Activated CD8-positive, alpha-beta T cell treated with anti-CD3 and anti-CD28 coated beads for 36 hours (primary cell): Measurements from ENCODE around the gene TERF2IP. TPM values are rescaled to one million over a fixed set of nuclear protein-coding genes. Genes with fewer than 3 reads are reported as not detected.

Experiments
- ATAC-seq: fragments of 200-7000 bp; cut with Tn5 transposase; one replicate; pipeline ENCODE4 v1.10.0; 2021; ENCODE audit warnings: mild to moderate bottlenecking, moderate library complexity
- CTCF ChIA-PET: fragments of 350-600 bp; sonication (Branson Sonifier 250); formaldehyde crosslinking; loops from one replicate; lab custom pipeline; 2021; ENCODE audit warnings: antibody characterized with exemption; lab: Charles Lee
- POLR2A ChIA-PET: fragments of 350-600 bp; sonication (Branson Sonifier 250); formaldehyde crosslinking; loops from one replicate; lab custom pipeline; 2021; ENCODE audit warnings: antibody characterized with exemption; lab: Charles Lee
- DNase-seq: peaks from one replicate; pipeline ENCODE4 v3.0.0-alpha.2; 2020
- H3K27ac Mint-ChIP-seq: one replicate; pipeline ENCODE4 v1.8.0; 2021; ENCODE audit warnings: mild to moderate bottlenecking, mixed read lengths
- H3K27me3 Mint-ChIP-seq: one replicate; pipeline ENCODE4 v1.8.0; 2021; ENCODE audit warnings: mixed read lengths
- H3K36me3 Mint-ChIP-seq: one replicate; pipeline ENCODE4 v1.8.0; 2021; ENCODE audit warnings: low read depth, mixed read lengths
- H3K4me1 Mint-ChIP-seq: one replicate; pipeline ENCODE4 v1.8.0; 2021; ENCODE audit warnings: low read depth, mixed read lengths
- H3K4me3 Mint-ChIP-seq: one replicate; pipeline ENCODE4 v1.8.0; 2021; ENCODE audit warnings: mild to moderate bottlenecking, moderate library complexity, mixed read lengths
- H3K9me3 Mint-ChIP-seq: one replicate; pipeline ENCODE4 v1.8.0; 2021; ENCODE audit warnings: mixed read lengths
- intact Hi-C: fragments of 100-400 bp; cut with micrococcal nuclease; formaldehyde crosslinking; loops from one replicate; pipeline ENCODE4 v1.10.0; 2022
- total RNA-seq, 2 experiments: library from RNA; stranded (reverse); gene quantifications; one replicate each; pipeline ENCODE4 v1.2.3, GENCODE V29; 2021
- TF ChIP-seq, protein P1 (sequence below): fragments of 200-600 bp; IDR thresholded peaks from one replicate; pipeline ENCODE4 v1.8.0; 2022; ENCODE audit warnings: antibody characterized with exemption, mild to moderate bottlenecking

Gene TERF2IP
- total RNA-seq, 2 experiments from 2014 or later: 66.3 to 68.1 TPM

DNA sequence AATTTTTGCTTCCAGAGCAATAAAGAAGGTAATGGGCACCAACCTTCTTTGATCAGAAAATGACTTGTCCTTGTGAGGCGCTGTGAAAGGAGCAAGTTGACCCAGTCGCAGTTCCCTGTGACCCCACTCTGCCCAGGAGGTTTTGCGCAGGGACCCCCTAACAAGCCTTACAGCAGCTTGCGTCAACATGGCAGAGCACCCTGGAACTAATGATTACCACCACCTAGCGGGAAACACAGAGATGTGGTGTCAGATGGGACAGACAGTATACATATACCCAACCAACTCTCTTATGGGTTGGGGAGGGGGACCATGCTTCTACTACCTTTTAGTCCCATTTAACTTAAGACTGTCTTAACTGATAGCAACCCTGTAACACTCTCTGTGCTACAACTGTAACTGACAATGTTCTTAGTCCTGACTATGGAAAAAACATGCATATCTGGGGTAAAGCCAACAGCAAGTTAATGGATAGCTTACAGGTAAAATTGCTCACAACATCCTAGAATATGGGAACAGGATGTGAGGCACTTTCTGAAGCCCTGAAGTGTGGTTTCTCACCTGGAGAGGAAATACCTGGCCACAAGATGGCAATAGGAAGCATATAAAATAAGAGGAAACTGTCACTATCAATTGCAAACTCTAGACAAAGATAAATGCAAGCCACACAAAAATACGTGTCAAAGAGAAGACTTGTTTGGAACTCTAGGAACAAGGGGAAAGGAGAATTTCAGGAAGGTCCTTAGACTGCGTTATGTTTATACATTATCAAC is 3.1 kb upstream of the TERF2IP start:
- ATAC-seq: no peak
- intact Hi-C loops: loop anchor here (5.0 kb wide), 1 partner anchor 118 kb away; no protein-coding TSS in a partner anchor
- CTCF ChIA-PET: interaction anchor here (1.0 kb wide), 1 partner anchor 13 kb away, joined by 3 read pairs; no protein-coding TSS in a partner anchor
- H3K4me3 Mint-ChIP-seq: peak overlapping the region; percentile 61
- H3K27me3 Mint-ChIP-seq: no peaks in the 10 kb centered on the region
- TF ChIP-seq, protein P1, sequence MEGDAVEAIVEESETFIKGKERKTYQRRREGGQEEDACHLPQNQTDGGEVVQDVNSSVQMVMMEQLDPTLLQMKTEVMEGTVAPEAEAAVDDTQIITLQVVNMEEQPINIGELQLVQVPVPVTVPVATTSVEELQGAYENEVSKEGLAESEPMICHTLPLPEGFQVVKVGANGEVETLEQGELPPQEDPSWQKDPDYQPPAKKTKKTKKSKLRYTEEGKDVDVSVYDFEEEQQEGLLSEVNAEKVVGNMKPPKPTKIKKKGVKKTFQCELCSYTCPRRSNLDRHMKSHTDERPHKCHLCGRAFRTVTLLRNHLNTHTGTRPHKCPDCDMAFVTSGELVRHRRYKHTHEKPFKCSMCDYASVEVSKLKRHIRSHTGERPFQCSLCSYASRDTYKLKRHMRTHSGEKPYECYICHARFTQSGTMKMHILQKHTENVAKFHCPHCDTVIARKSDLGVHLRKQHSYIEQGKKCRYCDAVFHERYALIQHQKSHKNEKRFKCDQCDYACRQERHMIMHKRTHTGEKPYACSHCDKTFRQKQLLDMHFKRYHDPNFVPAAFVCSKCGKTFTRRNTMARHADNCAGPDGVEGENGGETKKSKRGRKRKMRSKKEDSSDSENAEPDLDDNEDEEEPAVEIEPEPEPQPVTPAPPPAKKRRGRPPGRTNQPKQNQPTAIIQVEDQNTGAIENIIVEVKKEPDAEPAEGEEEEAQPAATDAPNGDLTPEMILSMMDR: no peak
- peaks cover 70% of the 10 kb centered on the region for H3K36me3 Mint-ChIP-seq
- POLR2A ChIA-PET: interaction anchor here (0.6 to 6.9 kb wide), 4 partner anchors 8 to 81 kb away, joined by 3 to 67 read pairs (median 12); no protein-coding TSS in a partner anchor
- no peak for DNase-seq
- peak overlapping the region; percentile 82 for H3K27ac Mint-ChIP-seq
- H3K9me3 Mint-ChIP-seq: no peaks in the 10 kb centered on the region
- peaks cover 38% of the 10 kb centered on the region for H3K4me1 Mint-ChIP-seq

DNA sequence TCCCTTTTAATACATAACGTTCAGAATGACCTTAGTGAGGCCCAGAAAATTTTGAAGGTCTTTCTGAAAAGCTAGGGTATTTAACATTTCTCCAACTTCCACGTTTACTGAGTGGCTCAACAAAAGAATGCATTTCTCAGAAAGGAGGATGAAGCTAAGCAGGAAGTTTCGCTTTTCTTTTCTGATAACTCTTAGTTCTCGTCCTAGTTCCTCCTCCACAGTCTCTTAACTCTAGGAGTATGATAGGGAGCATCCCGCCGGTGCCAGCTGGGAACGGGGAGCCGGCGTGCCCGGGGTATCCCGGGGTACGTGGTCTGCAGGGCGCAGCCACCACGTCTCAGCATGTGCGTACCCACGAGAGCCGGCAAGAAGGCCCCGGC is 471 bp upstream of the TERF2IP start:
- intact Hi-C loops: loop anchor here (5.0 kb wide), 1 partner anchor 115 kb away; no protein-coding TSS in a partner anchor
- Mint-ChIP-seq H3K4me1 (peaks cover 49% of the 10 kb centered on the region), H3K4me3 (peak overlapping the region; percentile 84), H3K27ac (peak overlapping the region; percentile 91), H3K27me3 (no peaks in the 10 kb centered on the region), H3K9me3 (no peaks in the 10 kb centered on the region), H3K36me3 (peaks cover 66% of the 10 kb centered on the region)
- no peak for DNase-seq
- ChIA-PET POLR2A (interaction anchor here (0.8 to 4.8 kb wide), 15 partner anchors 9 to 1544 kb away, joined by 3 to 50 read pairs (median 7); partner anchors contain the start of genes ADAT1, CFDP1, MON1B and TMEM170A), CTCF (interaction anchor here (1.0 to 5.2 kb wide), 8 partner anchors 9 to 214 kb away, joined by 3 to 20 read pairs (median 5); partner anchors contain the start of genes ADAT1, CFDP1 and GABARAPL2)
- TF ChIP-seq, protein P1: no peak
- peak; percentile 10 for ATAC-seq

- TF ChIP-seq, protein P1: no peak
- CTCF ChIA-PET: interaction anchor here (0.8 to 5.2 kb wide), 9 partner anchors 16 to 215 kb away, joined by 3 to 20 read pairs (median 4); partner anchors contain the start of genes ADAT1, CFDP1 and GABARAPL2
- Mint-ChIP-seq H3K27me3 (no peaks in the 10 kb centered on the region), H3K27ac (peak overlapping the region; percentile 91), H3K4me1 (peaks cover 51% of the 10 kb centered on the region), H3K9me3 (no peaks in the 10 kb centered on the region), H3K4me3 (peak overlapping the region; percentile 84), H3K36me3 (peaks cover 54% of the 10 kb centered on the region)
- intact Hi-C loops: loop anchor here (2.0 to 5.0 kb wide), 2 partner anchors 26 to 114 kb away; partner anchors contain the start of gene ADAT1
- DNase-seq: peak; percentile 95
- POLR2A ChIA-PET: interaction anchor here (0.8 to 4.8 kb wide), 14 partner anchors 7 to 1543 kb away, joined by 3 to 50 read pairs (median 10); partner anchors contain the start of genes ADAT1, CFDP1, GABARAPL2 and MON1B
- peak; percentile 45 for ATAC-seq
These were observed 898 bp downstream of the TERF2IP start for GRCh38 chr16:75648265-75649076.

DNA sequence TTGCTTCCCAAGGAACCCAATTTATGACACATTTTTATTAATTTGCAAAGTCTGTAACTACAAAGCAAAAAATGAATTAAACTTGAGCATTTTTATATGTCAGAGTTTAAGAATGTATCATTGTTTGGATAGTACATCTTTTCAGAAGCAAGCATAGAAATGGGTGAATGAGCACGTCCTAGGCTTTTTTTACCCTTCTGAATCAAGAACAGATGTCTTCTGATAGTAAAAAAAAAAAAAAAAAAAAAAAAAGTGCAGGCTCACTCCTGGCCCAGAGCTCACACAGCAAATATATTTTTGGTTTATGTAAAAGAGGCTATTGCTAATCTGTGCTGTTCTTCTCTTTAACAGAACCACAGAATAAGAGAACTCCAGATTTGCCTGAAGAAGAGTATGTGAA is 6.3 kb downstream of the TERF2IP start:
- no peak for ATAC-seq
- Mint-ChIP-seq H3K36me3 (peaks cover 47% of the 10 kb centered on the region), H3K4me1 (peaks cover 40% of the 10 kb centered on the region), H3K27ac (peak overlapping the region; percentile 78), H3K4me3 (no peak overlapping the region), H3K9me3 (no peaks in the 10 kb centered on the region), H3K27me3 (no peaks in the 10 kb centered on the region)
- POLR2A ChIA-PET: interaction anchor here (0.9 kb wide), 1 partner anchor 110 kb away, joined by 3 read pairs; no protein-coding TSS in a partner anchor
- CTCF ChIA-PET: interaction anchor here (0.9 kb wide), 1 partner anchor 110 kb away, joined by 5 read pairs; no protein-coding TSS in a partner anchor
- TF ChIP-seq, protein P1: no peak
- intact Hi-C loops: no loop called here
- DNase-seq: no peak
